Caco-2 (cell line): ENCODE results near the gene GET3. TPM values are rescaled to one million over a fixed set of nuclear protein-coding genes. Genes with fewer than 3 reads are reported as not detected.

Experiments
- BruUV-seq: library from RNA; stranded (reverse); fragments of 400-500 nt; replicated peaks from 2 replicates; lab custom pipeline; 2021; lab: Mats Ljungman, UMichigan
- CTCF ChIA-PET: fragments of 300-600 bp; sonication (Branson Sonifier 250); formaldehyde crosslinking; loops from one replicate; lab custom pipeline; 2022; ENCODE audit warnings: antibody characterized with exemption; lab: Charles Lee
- POLR2A ChIA-PET: fragments of 300-600 bp; sonication (Branson Sonifier 250); formaldehyde crosslinking; loops from one replicate; lab custom pipeline; 2022; ENCODE audit warnings: antibody characterized with exemption; lab: Charles Lee
- DNase-seq, 2 experiments: peaks; one replicate each; pipeline versions ENCODE4 v3.0.0 to v3.0.0-alpha.2; 2020 to 2022
- H3K27me3 ChIP-seq: replicated peaks from 2 replicates; pipeline ENCODE4 v1.6.0; 2011; ENCODE audit warnings: low read length; ENCODE audit not compliant: control insufficient read depth, insufficient read depth
- H3K36me3 ChIP-seq: 2 replicates; pipeline ENCODE4 v1.5.1; 2011; ENCODE audit warnings: low read length; ENCODE audit not compliant: control insufficient read depth, insufficient read depth
- H3K4me1 ChIP-seq: fragments of 250-450 bp; sonication (Bioruptor Pico); 2 replicates; pipeline ENCODE4 v1.5.1; 2020; ENCODE audit warnings: mild to moderate bottlenecking
- H3K4me3 ChIP-seq: 2 replicates; pipeline ENCODE4 v1.5.1; 2011; ENCODE audit warnings: low read depth, mild to moderate bottlenecking, control low read depth, low read length
- H3K9me3 ChIP-seq: fragments of 250-450 bp; sonication (Bioruptor Pico); 2 replicates; pipeline ENCODE4 v1.5.1; 2020; ENCODE audit warnings: mild to moderate bottlenecking, moderate library complexity
- H3K27ac Mint-ChIP-seq: one replicate; pipeline ENCODE4 v1.8.0; 2022; ENCODE audit warnings: mixed read lengths; ENCODE audit not compliant: unreplicated experiment
- H3K27me3 Mint-ChIP-seq: one replicate; pipeline ENCODE4 v1.8.0; 2022; ENCODE audit warnings: mixed read lengths; ENCODE audit not compliant: insufficient read depth, unreplicated experiment
- H3K36me3 Mint-ChIP-seq: one replicate; pipeline ENCODE4 v1.8.0; 2022; ENCODE audit warnings: mild to moderate bottlenecking, mixed read lengths; ENCODE audit not compliant: insufficient read depth, unreplicated experiment
- H3K4me1 Mint-ChIP-seq: one replicate; pipeline ENCODE4 v1.8.0; 2022; ENCODE audit warnings: low read depth, mixed read lengths; ENCODE audit not compliant: unreplicated experiment
- H3K4me3 Mint-ChIP-seq: one replicate; pipeline ENCODE4 v1.8.0; 2022; ENCODE audit warnings: mild to moderate bottlenecking, moderate library complexity, mixed read lengths; ENCODE audit not compliant: unreplicated experiment
- H3K9me3 Mint-ChIP-seq: one replicate; pipeline ENCODE4 v1.8.0; 2022; ENCODE audit warnings: mixed read lengths; ENCODE audit not compliant: unreplicated experiment
- CTCF ChIP-seq, 2 experiments: fragments of 200-600 bp in 1 of 2; IDR thresholded peaks; 1 replicate in 1 of 2; 2 replicates in 1 of 2; pipeline versions ENCODE4 v1.5.1 to v1.8.0; 2011 to 2022; ENCODE audit warnings: antibody characterized with exemption in 1 of 2, control low read depth in 1 of 2, inconsistent platforms in 1 of 2, low read depth in 1 of 2, low read length in 1 of 2, mild to moderate bottlenecking in 1 of 2, moderate library complexity in 1 of 2; ENCODE audit not compliant: insufficient read depth in 1 of 2, severe bottlenecking in 1 of 2, unreplicated experiment in 1 of 2
- intact Hi-C: fragments of 100-400 bp; cut with micrococcal nuclease; formaldehyde crosslinking; loops from one replicate; pipeline ENCODE4 v1.10.0; 2022; ENCODE audit not compliant: unreplicated experiment
- total RNA-seq: library from RNA; stranded (reverse); gene quantifications from 2 replicates; pipeline ENCODE4 v1.2.3, GENCODE V29; 2022

The GET3 gene
- total RNA-seq, 1 experiment from 2014 or later, result 57.1 TPM

- no TSS peak for BruUV-seq
- Histone ChIP-seq H3K4me1 (peaks cover 44% of the 10 kb centered on the region), H3K9me3 (no peaks in the 10 kb centered on the region), H3K36me3 (no peaks in the 10 kb centered on the region), H3K27me3 (no peaks in the 10 kb centered on the region), H3K4me3 (no peak overlapping the region)
- Mint-ChIP-seq H3K9me3 (no peaks in the 10 kb centered on the region), H3K4me1 (peaks cover 15% of the 10 kb centered on the region), H3K27ac (no peak overlapping the region), H3K27me3 (no peaks in the 10 kb centered on the region), H3K36me3 (peaks cover 6% of the 10 kb centered on the region), H3K4me3 (no peak overlapping the region)
- ChIA-PET POLR2A (no interaction called here), CTCF (interaction anchor here (0.6 to 1.3 kb wide), 2 partner anchors 10 kb away, joined by 3 to 5 read pairs; no protein-coding TSS in a partner anchor)
- intact Hi-C loops, result no loop called here
- TF ChIP-seq CTCF (IDR thresholded peaks at IDR 0.05; ENCODE audit: insufficient read depth in 1 of 2, low read depth in 1 of 2, low read length in 1 of 2, severe bottlenecking in 1 of 2, unreplicated experiment in 1 of 2), result no peak
- DNase-seq, result no peak
Observed at GRCh38 chr19:12785431-12786031, 48.2 kb downstream of the GET3 start.

GRCh38 chr19:12786141-12786870, 49.0 kb downstream of the GET3 start:
- BruUV-seq, result no TSS peak

GRCh38 chr19:12786952-12787351, 49.7 kb downstream of the GET3 start:
- H3K4me3 Mint-ChIP-seq, result no peak overlapping the region
- H3K36me3 Mint-ChIP-seq, result peaks cover 17% of the 10 kb centered on the region
- TF ChIP-seq CTCF (IDR thresholded peaks at IDR 0.05; ENCODE audit: insufficient read depth in 1 of 2, low read depth in 1 of 2, low read length in 1 of 2, severe bottlenecking in 1 of 2, unreplicated experiment in 1 of 2), result no peak
- H3K4me1 Mint-ChIP-seq, result peaks cover 21% of the 10 kb centered on the region
- ChIA-PET POLR2A (no interaction called here), CTCF (no interaction called here)
- Histone ChIP-seq H3K9me3 (no peaks in the 10 kb centered on the region), H3K36me3 (no peaks in the 10 kb centered on the region), H3K4me3 (no peak overlapping the region), H3K4me1 (peaks cover 47% of the 10 kb centered on the region), H3K27me3 (no peaks in the 10 kb centered on the region)
- no TSS peak for BruUV-seq
- no peak for DNase-seq
- no peaks in the 10 kb centered on the region for H3K9me3 Mint-ChIP-seq
- no peak overlapping the region for H3K27ac Mint-ChIP-seq
- intact Hi-C loops, result no loop called here
- no peaks in the 10 kb centered on the region for H3K27me3 Mint-ChIP-seq

More at GRCh38 chr19:12786141-12786870, 49.0 kb downstream of the GET3 start:
- intact Hi-C loops, result no loop called here
- no peak for DNase-seq
- H3K4me1 ChIP-seq, result peaks cover 49% of the 10 kb centered on the region
- Mint-ChIP-seq H3K27ac (no peak overlapping the region), H3K9me3 (no peaks in the 10 kb centered on the region), H3K4me1 (peaks cover 21% of the 10 kb centered on the region), H3K27me3 (no peaks in the 10 kb centered on the region), H3K36me3 (peaks cover 10% of the 10 kb centered on the region), H3K4me3 (no peak overlapping the region)
- ChIA-PET POLR2A (no interaction called here), CTCF (interaction anchor here (1.3 kb wide), 1 partner anchor 10 kb away, joined by 3 read pairs; no protein-coding TSS in a partner anchor)
- H3K9me3 ChIP-seq, result no peaks in the 10 kb centered on the region
- H3K36me3 ChIP-seq, result no peaks in the 10 kb centered on the region
- H3K27me3 ChIP-seq, result no peaks in the 10 kb centered on the region
- no peak for TF ChIP-seq CTCF (IDR thresholded peaks at IDR 0.05; ENCODE audit: insufficient read depth in 1 of 2, low read depth in 1 of 2, low read length in 1 of 2, severe bottlenecking in 1 of 2, unreplicated experiment in 1 of 2)
- no peak overlapping the region for H3K4me3 ChIP-seq
